Measurements from ENCODE around the gene SMIM38. TPM values are rescaled to one million over a fixed set of nuclear protein-coding genes. Genes with fewer than 3 reads are reported as not detected.

Gene SMIM38
- total RNA-seq, 1 experiment from 2014 or later: 0.09 TPM

- Mint-ChIP-seq H3K36me3 (ENCODE audit: insufficient read depth in 1 of 3, low read depth in 3 of 3) (no peaks in the 10 kb centered on the region; a peak in 1 of 7 replicates), H3K27ac (no peak overlapping the region), H3K4me3 (no peak overlapping the region), H3K9me3 (no peaks in the 10 kb centered on the region), H3K4me1 (peaks cover 14 to 19% of the 10 kb centered on the region in 2 experiments), H3K27me3 (ENCODE audit: low read depth) (peaks cover 7% of the 10 kb centered on the region)
- no peaks in the 10 kb centered on the region; the same call in 1 of the 2 replicates for H3K4me1 ChIP-seq (ENCODE audit: insufficient read depth, low read length)
- H3K23ac ChIP-seq (ENCODE audit: insufficient read length, low read depth, low read length): no peak overlapping the region
- no peak for DNase-seq
- H3K18ac ChIP-seq (ENCODE audit: insufficient read length, low read depth, low read length): no peak overlapping the region
- no peak overlapping the region for H2BK15ac ChIP-seq (ENCODE audit: low read depth, low read length)
- H3K4me2 ChIP-seq (ENCODE audit: insufficient read depth, insufficient read length, low read length): no peak overlapping the region
- no peak overlapping the region for H4K8ac ChIP-seq (replicated peaks; ENCODE audit: insufficient read length, low read depth, low read length)
- H3T11ph ChIP-seq (ENCODE audit: low read length): no peak overlapping the region
- no peaks in the 10 kb centered on the region for H3K23me2 ChIP-seq (ENCODE audit: insufficient read length, low read depth, low read length, poor library complexity, severe bottlenecking)
- no peak overlapping the region for H2BK120ac ChIP-seq (ENCODE audit: low read depth, low read length, poor library complexity, severe bottlenecking)
- no peak overlapping the region for H2AFZ ChIP-seq (ENCODE audit: low read length)
- H3K27me3 ChIP-seq (ENCODE audit: insufficient read depth, low read length): no peaks in the 10 kb centered on the region
- no peak overlapping the region for H3K4ac ChIP-seq (ENCODE audit: low read depth, low read length)
- no peak overlapping the region for H3K27ac ChIP-seq (ENCODE audit: insufficient read length, low read depth, low read length)
- peak overlapping the region; percentile 14; the same call in 1 of the 2 replicates for H3K14ac ChIP-seq (ENCODE audit: insufficient read depth, low read length)
- no peak for TF ChIP-seq CTCF (conservative IDR thresholded peaks at IDR 0.05)
- H3K79me1 ChIP-seq (ENCODE audit: insufficient read depth, low read depth, low read length, poor library complexity, severe bottlenecking): no peaks in the 10 kb centered on the region
- no peak overlapping the region for H4K5ac ChIP-seq (ENCODE audit: insufficient read length, low read depth, low read length)
- no peaks in the 10 kb centered on the region for H3K9me3 ChIP-seq (ENCODE audit: control insufficient read depth, low read depth, low read length)
- H2BK12ac ChIP-seq (ENCODE audit: insufficient read length, low read depth, low read length): no peak overlapping the region
- no peak overlapping the region for H2BK20ac ChIP-seq (ENCODE audit: low read depth, low read length, poor library complexity, severe bottlenecking)
- H3K9ac ChIP-seq (ENCODE audit: extremely low read depth, insufficient read length, low read length): no peak overlapping the region
- no peak overlapping the region for H2BK5ac ChIP-seq (ENCODE audit: insufficient read length, low read length)
- no peak overlapping the region for H2AK5ac ChIP-seq (ENCODE audit: insufficient read length, low read length)
- no peak overlapping the region for H3K56ac ChIP-seq (ENCODE audit: insufficient read length, low read depth, low read length)
- H3K79me2 ChIP-seq (ENCODE audit: insufficient read depth, low read length): no peaks in the 10 kb centered on the region
- H4K91ac ChIP-seq (ENCODE audit: insufficient read length, low read depth, low read length): no peak overlapping the region
- no peaks in the 10 kb centered on the region for H4K20me1 ChIP-seq (ENCODE audit: control insufficient read depth, insufficient read depth, insufficient read length)
- WGBS (ENCODE audit: extremely low coverage, insufficient read length, low lambda C conversion rate): no CpG with 5 or more reads among the region's 44 CpGs
Observed at GRCh38 chr11:69157156-69157821, 1.6 kb downstream of the SMIM38 start.

Measured in H9 (cell line).